ENCODE data around the gene RNGTT. TPM values are rescaled to one million over a fixed set of nuclear protein-coding genes. Genes with fewer than 3 reads are reported as not detected.

The RNGTT gene
- total and polyA plus RNA-seq, 8 donors: 12.1 to 18.5 (median 15.7) TPM

DNA sequence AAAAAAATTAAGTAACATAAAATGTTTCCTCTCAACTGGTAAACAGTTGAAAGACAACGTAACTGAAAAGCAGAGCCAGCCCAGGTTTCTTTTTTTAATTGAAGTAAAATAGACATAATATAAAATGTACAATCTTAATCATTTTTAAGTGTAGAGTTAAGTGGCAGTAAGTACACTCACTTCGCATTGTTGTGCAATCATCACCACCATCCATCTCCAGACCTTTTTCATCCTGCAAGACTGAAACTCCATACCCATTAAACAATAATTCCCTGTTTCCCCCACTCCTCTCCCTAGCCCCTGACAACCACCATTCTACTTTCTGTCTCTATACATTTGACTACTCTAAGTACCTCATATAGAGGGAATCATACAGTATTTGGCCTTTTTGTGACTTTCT, 395.7 kb downstream of the RNGTT start:
- Histone ChIP-seq H3K27ac (no peak overlapping the region), H3K27me3 (no peaks in the 10 kb centered on the region)
- intact Hi-C loops (cut with DNase I): no loop called here

DNA sequence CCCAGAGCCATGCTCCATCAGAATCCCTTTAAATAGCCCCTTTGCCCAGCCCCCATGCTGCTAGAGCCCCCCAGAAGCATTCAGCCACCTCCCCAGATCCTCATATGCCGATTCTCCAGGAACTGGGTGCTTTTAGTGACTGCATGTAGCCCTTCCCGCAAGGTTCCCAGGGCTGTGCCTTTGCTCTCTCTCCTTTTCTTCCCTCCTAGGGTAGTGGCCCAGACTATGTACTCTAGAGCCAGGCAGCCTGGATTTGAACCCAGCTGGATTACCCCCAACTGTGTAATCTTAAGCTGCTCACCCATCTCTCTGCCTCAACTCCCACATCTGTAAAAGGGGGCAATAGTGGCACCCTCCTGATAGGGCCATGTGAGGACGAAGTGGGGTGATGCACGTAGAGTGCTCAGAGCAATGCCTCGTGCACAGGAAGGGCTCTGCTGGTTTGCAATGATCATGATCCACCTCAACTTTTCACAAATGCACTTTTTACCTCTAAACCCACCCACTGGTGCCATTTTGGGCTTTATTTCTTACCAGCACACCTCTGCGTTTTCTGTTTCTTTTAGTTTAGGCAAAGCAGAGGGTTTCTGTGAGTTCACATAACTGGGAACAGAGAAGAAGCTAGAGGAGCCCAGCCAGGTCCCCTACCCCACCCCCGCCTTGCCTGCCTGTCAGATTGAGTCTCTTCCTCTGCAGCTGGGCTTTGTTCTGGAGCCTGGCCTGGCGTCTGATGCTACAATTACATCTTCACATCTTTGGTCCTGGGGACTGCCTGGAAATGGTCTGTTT, 396.5 kb downstream of the RNGTT start:
- TF ChIP-seq, protein P1, sequence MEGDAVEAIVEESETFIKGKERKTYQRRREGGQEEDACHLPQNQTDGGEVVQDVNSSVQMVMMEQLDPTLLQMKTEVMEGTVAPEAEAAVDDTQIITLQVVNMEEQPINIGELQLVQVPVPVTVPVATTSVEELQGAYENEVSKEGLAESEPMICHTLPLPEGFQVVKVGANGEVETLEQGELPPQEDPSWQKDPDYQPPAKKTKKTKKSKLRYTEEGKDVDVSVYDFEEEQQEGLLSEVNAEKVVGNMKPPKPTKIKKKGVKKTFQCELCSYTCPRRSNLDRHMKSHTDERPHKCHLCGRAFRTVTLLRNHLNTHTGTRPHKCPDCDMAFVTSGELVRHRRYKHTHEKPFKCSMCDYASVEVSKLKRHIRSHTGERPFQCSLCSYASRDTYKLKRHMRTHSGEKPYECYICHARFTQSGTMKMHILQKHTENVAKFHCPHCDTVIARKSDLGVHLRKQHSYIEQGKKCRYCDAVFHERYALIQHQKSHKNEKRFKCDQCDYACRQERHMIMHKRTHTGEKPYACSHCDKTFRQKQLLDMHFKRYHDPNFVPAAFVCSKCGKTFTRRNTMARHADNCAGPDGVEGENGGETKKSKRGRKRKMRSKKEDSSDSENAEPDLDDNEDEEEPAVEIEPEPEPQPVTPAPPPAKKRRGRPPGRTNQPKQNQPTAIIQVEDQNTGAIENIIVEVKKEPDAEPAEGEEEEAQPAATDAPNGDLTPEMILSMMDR (IDR thresholded peaks at IDR 0.05): no peak
- Histone ChIP-seq H3K27ac (no peak overlapping the region), H3K4me1 (no peaks in the 10 kb centered on the region), H3K36me3 (no peaks in the 10 kb centered on the region), H3K4me3 (no peak overlapping the region), H3K9me3 (peaks cover 0 to 20% of the 10 kb centered on the region in 2 donors), H3K27me3 (no peaks in the 10 kb centered on the region)
- ATAC-seq (no peak), DNase-seq (no peak)
- intact Hi-C loops (cut with DNase I): no loop called here

More for the DNA sequence above, 395.7 kb downstream of the RNGTT start:
- H3K9me3 ChIP-seq: peaks cover 0 to 20% of the 10 kb centered on the region in 2 donors
- TF ChIP-seq, protein P1 (IDR thresholded peaks at IDR 0.05): no peak
- no peak overlapping the region for H3K4me3 ChIP-seq
- no peaks in the 10 kb centered on the region for H3K36me3 ChIP-seq
- DNase-seq (no peak), ATAC-seq (peak; percentile 36)
- no peaks in the 10 kb centered on the region for H3K4me1 ChIP-seq

DNA sequence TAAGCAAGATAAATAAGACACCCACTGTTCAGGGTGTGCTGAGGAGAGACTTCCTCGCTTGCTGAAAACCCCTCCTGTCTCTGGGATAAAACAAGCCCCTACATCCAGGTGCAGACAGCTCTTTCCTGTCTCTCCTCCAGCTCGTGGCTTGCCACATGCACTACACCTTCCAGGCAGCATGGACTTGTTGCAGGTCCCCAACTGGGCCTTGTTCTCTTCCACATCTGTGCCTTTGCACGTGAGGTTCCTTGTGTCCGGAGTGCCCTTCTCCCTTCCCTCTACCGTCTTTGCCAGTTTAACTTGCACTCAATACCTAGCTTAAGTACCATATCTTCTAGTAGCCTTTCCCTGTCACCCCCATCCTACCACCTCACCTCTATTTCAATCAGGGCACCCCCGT, 397.6 kb downstream of the RNGTT start:
- H3K9me3 ChIP-seq: peaks cover 0 to 20% of the 10 kb centered on the region in 2 donors
- H3K36me3 ChIP-seq: no peaks in the 10 kb centered on the region
- DNase-seq (no peak), ATAC-seq (no peak)
- H3K27ac ChIP-seq: no peak overlapping the region
- no peak overlapping the region for H3K4me3 ChIP-seq
- H3K4me1 ChIP-seq: no peaks in the 10 kb centered on the region
- intact Hi-C loops (cut with DNase I): no loop called here
- TF ChIP-seq, protein P1 (IDR thresholded peaks at IDR 0.05): no peak
- no peaks in the 10 kb centered on the region for H3K27me3 ChIP-seq

DNA sequence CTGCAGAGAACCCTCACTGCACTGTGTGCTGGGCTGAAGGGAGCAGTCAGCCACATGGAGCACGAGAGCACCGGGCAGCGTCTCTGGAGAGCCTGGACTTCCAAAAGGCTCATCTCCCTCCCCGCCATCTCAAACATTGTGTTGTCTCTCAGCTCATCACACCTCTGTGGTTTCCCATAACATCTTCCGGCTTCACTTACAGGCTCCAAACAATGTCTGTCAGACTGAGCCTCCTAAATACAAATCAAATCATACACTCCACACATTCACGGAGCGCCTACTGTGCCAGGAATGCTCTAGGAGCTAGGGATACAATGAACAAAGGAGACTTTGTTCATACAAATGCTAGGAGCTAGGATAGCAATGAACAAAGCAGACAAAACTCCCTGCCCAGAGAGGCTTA, 398.0 kb downstream of the RNGTT start:
- H3K27ac ChIP-seq: no peak overlapping the region
- intact Hi-C loops (cut with DNase I): no loop called here

DNA sequence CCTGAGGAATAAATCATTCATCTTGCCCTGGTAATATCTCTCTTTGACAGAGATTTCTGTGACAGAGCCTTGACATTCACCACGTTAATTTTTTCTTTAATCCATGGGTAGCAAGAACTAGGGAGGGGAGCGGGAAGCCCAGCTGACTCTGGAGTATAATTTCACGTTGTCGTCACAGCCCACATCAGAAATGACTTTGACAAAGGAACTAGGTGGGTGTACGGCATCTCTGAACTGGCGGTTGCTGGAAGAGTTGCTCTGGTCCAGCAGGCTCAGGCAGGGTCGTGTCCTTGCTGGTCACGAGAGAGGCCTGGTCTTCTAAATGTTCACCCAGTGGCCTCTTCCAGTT, 400.2 kb downstream of the RNGTT start:
- no peak for ATAC-seq
- TF ChIP-seq, protein P1 (IDR thresholded peaks at IDR 0.05): no peak

More for the DNA sequence above, 398.0 kb downstream of the RNGTT start:
- no peaks in the 10 kb centered on the region for H3K4me1 ChIP-seq
- H3K4me3 ChIP-seq: no peak overlapping the region
- H3K9me3 ChIP-seq: peaks cover 0 to 17% of the 10 kb centered on the region in 2 donors
- no peaks in the 10 kb centered on the region for H3K36me3 ChIP-seq
- TF ChIP-seq, protein P1 (IDR thresholded peaks at IDR 0.05): no peak
- ATAC-seq (no peak), DNase-seq (no peak)
- H3K27me3 ChIP-seq: no peaks in the 10 kb centered on the region

More for the DNA sequence above, 400.2 kb downstream of the RNGTT start:
- Histone ChIP-seq H3K9me3 (no peaks in the 10 kb centered on the region), H3K36me3 (no peaks in the 10 kb centered on the region), H3K27me3 (no peaks in the 10 kb centered on the region), H3K4me3 (no peak overlapping the region), H3K4me1 (no peaks in the 10 kb centered on the region), H3K27ac (no peak overlapping the region)
- DNase-seq: no peak
- intact Hi-C loops (cut with DNase I): no loop called here

Data from left lung (tissue), 10 donors.